GM18517 (cell line): ENCODE data around the gene FAM228A.
"Not testable (repeated sequence)": the region's sequence is repeated elsewhere in the genome, so short reads cannot be mapped to it uniquely, and the experiment has no call there.

Source experiments
- ATAC-seq: cut with Tn5 transposase; IDR thresholded peaks from one replicate; pipeline ENCODE4 v1.9.1; 2021; ENCODE audit warnings: mild to moderate bottlenecking, moderate library complexity; ENCODE audit not compliant: unreplicated experiment

FAM228A gene

DNA sequence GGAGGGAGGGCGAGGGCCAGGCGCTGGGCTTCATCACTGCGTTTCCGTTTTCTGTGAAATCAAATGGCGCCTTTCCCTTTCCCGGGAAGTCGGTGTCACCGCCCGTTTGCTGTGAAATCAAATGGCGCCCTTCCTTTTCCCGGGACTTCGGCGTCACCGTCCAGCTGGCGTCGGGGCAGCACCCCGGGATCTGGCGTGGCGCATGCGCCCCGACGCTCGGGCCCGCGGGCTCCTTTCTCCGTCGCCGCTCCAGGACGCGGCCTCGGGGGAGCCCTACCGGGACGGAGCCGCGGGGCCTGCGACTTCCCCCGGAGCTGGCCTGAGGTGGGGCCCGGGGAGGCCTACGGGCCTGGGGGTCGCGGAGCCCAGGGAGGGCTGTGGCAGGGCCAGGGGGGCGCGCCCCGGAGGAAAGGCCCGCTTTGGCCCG, at the start of gene FAM228A:
FAM228A (plus strand) TSS at position 203 of the 427 bp plus-strand sequence. CDS start 428 bp downstream, outside the sequence.
- no peak for ATAC-seq

DNA sequence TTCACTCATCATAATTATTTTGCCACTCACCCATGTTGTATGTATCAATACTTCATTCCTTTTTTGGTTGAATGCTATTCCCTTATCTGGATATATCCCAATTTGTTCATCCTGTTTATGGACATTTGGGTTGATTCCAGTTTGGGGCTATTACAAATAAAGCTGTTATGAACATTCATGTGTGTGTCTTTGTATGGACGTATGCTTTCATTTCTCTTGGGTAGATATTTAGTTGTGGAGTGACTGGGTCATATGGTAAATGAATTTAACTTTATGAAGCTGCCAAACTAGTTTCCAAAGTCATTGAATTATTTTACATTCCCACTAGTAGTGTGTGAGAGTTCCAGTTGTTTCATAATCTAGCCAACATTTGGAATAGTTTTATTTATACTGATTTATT, 48.9 kb upstream of the FAM228A start:
- ATAC-seq: no peak

DNA sequence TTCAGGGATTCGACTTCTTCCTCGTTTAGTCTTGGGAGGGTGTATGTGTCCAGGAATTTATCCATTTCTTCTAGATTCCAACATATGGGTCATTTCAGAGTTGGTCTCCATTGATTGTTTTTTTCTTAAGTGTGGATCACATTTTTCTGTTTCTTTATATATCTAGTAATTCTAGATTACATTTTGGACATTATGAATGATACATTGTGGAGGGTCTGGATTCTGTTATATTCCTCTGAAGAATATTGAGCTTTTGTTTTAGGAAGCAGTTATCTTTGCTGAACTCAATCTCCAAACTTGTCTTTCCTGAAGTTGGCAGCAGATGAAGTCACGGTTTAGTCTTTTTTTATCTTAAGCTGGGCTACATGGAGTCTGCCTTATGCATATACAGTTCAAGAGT, 42.3 kb upstream of the FAM228A start:
- ATAC-seq: no peak

DNA sequence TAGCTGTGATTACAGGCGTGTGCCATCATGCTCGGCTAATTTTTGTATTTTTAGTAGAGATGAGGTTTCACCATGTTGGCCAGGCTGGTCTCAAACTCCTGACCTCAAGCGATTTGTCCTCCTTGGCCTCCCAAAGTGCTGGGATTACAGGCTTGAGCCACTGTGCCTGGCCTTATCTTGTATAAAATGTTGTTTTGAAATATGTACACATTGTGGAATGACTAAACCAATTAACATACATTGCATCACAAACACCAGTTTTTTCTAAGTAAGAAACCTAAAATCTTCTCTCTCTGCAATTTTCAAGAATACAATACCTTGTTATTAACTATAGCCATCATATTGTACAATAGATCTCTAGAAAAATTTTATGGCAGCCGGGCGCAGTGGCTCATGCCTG, 34.5 kb upstream of the FAM228A start:
- not testable (repeated sequence) for ATAC-seq

DNA sequence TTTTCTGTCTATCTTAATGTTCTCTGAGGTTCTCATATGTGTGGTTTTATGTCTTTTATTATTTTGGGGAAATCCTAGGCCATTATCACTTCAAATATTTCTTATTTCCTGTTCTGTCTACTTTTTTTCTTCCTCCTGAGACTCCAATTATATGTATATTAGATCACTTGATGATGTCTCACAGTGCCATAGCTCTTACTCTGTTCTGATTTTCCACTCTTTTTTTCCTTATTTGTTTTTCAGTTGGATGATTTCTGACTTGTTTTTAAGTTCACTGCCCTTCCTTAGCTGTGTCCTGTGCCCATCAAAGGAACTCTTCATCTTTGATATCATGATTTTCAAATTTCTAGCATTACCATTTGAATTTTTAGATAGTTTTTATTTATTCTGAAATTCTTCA, 27.5 kb upstream of the FAM228A start:
- ATAC-seq: no peak

DNA sequence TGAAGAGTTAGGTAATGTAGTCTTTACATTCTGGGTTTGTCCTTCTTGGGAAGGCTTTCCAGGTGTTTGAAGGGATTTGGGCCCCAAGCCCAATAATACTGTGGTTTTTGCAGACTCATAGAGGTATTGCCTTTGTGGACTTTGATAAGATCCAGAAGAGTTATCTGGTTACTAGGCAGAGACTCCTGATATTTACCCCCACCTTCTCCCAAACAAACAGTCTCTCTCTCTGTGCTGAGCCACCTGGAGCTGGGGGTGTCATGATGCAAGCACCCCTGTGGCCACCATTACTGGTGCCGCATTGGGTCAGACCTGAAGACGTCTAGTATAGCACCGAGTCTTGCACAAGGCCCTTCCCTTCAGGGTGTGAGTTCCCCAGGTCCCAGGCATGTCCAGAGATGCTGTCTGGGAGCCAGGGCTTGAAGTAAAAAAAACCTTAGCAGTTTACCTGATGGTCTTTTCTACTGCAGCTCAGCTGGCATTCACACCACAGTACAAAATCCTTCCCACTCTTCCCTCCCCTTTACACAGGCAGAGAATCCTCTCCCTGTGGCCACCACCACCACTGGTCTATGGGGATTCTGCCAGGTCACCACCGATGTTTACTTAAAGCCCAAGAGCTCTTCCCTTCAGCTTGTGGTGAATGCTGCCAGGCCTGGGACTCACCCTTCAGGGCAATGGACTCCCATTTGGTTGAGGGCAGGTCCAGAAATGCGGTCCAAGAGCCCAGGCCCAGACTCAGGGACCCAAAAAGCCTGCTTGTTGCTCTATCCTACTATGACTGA, 22.2 kb upstream of the FAM228A start:
- ATAC-seq: no peak

DNA sequence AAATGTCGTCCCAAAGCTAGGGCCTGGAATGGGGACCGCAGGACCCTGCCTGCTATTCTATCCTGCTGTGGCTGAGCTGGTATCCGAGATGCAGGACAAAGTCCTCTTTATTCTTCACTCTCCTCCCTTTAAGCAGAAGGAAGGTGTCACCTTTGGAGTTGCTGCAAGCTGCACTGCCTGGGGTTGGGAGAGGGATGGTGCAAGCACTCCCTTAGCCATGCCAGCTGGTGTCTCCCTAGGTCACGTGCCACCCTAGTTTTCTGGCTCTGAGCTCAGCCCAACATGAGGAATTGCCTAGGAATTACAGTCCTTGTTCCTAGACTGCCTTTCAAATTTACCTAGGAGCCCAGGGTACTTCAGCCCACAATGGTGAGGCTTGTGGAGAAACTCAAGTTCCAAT, 21.4 kb upstream of the FAM228A start:
- ATAC-seq: no peak

DNA sequence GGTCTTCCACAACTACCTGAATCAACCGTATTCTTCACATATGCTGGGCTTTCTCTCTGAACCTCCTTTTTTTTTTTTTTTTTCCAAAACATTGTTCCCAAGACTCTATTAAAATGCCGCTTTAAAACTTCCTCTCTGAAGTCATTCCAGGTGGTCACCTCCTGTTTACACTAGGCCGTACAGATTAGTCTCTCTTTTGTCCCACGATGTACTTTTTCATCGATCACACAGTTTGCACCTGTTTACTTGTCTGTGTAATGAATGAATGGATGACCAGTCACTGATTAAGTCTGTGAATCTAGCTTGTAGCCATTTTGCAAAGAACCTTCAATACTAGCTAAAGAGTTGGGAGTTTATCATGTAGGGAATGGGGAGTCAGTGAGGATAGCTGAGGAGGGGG, 16.7 kb upstream of the FAM228A start:
- no peak for ATAC-seq

DNA sequence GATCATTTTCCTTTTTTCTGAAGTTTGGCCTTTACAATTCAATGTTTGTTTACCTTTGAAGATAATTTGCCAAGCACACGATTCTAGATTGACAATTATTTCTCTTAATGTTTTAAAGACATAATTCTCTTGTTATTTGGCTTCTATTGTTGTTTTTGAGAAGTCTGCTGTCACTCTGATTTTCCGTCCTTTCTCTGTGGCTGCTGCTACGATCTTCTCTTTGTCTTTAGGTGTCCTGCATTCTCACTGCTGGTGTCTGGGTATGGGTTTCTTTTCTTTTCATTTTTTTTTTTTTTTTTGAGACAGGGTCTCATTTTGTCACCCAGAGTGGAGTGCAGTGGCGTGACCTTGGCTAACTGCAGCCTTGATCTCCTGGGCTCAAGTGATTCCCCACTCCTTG, 15.1 kb upstream of the FAM228A start:
- no peak for ATAC-seq

DNA sequence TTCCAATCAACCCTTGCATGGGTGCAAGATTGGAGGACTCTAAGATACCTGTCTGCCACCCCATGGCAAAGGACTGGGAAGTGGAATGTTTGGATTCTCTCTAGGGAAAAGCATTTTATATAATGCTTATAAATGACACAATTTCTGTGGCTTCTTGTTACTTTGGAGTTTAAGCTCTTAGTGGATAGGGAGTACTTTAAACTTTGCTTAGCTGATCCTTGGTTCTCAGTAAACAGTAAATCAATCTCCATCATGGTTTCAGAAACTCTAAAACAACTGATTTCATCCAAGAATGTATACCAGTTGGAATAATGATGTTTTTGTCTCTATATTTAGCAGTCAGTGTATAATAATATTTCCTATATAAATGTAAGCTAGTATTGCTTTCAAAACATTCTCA, 14.1 kb upstream of the FAM228A start:
- ATAC-seq: no peak

DNA sequence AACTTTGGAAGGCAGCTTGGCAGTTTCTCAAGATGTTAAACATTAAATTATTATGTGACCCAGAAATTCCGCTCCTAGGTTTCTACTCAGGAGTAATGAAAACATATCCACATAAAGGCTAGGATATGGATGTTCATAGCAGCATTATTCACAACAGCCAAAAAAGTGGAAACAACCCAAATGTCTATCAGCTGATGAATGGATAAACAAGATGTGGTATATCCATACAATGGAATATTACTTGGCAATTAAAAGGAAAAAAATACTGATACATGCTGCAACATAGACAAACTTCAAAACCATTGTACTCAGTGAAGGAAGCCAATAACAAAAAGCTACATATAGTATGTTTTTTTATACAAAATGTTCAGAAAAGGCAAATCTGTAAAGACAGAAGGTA, 12.4 kb upstream of the FAM228A start:
- no peak for ATAC-seq

DNA sequence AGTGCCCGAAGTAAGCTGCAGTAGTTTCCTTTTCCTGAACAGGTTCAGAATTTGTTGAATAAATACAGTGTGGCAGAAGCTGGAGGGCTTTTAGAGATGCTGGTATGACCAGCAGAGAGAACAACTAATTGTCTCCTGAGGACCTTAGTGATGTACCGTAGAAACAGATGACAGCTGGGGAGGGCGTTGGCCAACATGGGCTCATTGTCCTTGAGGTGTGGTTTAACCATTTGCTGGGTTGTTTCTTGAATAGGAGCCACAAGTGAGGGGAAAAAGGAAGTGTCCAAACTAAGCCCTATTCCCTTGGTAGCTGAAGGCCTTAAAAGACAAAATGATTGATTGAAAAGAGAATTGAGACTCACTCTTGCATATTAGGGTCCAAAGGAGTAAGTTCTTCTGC, 11.7 kb upstream of the FAM228A start:
- no peak for ATAC-seq

DNA sequence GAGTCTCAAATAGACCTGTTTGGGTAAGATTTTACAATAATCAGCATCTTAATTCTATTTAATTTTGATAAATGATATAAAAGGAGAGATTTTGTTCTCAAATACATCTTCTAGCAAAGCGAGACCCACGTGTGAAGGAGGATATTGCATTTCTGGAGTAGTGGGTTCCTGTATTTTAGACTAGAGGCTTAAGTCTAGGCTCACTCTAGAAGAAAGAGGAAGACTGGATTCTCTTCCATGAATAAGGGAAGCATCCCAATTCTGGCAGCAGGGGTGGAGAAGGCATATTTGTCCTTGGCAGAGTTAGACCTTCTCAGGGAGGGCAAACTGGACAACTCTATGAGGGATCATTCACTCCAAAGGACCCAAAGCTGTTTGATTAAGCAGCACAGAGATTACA, 11.3 kb upstream of the FAM228A start:
- no peak for ATAC-seq

DNA sequence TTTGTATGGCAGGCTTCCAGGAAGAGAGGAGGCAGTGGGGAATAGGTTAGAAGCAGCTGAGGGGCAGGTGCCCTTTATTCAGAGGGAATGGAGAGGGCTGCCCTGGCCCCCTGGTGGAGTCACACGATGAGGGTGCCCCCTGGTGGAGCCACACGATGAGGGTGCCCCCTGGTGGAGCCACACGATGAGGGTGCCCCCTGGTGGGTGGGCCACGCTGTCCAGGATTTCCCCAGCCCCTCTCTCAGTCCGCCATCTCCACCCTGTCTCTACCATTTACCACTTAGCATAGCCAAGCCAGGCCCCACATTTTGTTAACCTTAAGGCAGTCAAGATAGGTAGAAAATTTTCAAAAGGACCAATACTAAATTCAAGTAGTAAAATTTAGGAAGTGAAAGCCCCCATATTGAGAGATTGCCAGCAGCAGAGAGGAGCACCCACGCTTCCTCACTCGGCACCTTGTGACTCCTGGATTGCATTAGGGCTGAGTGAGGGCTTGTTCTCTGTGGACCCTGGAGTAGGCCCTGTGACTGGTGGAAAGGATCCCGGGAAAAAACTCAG, 10.4 kb upstream of the FAM228A start:
- peak; percentile 53 for ATAC-seq

DNA sequence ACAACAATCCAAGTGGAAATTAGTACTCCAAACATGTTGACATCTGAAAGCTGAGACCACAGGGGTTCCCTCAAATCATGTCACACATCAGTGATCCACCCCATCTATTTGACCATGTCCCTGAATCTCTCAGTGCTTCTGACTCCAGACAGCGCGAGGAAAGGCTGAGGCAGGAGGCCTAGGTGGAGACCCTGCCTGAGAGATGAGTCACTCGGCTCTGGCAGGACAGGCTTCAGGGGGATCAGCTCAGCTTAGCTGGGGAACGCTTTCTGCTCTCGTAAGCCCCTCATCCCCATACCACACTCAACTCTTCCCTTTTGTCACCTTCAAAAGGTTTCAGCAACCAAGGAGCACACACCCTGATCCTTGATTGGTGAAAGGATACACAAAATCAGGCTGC, 5.8 kb upstream of the FAM228A start:
- no peak for ATAC-seq

DNA sequence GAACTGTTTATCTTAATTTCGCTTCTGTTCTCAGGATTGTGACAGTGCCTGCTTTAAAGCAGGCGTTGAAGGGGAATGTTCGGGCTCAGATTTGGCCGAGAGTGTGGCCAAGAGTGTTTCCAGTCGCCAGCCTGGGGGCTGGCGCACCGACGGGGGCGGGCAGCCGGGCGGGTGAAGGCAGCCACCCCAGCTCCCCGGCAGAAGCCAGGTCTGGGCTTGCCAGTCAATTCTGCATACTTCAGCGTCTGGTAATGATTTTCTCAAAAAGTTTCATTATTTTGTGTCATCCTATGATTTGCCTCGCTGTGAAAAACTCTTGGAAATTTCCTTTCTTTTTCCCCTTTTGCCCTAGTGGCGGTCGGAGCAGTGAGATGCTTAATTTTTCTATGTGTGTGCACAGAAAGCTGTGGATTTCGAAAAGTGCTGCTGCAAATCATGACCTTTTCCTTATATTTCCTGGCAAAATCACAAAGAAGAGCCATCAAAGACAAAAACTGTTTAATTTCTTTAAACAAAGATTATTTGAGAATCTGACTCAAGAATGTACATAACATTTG, 856 bp downstream of the FAM228A start:
- ATAC-seq: no peak

DNA sequence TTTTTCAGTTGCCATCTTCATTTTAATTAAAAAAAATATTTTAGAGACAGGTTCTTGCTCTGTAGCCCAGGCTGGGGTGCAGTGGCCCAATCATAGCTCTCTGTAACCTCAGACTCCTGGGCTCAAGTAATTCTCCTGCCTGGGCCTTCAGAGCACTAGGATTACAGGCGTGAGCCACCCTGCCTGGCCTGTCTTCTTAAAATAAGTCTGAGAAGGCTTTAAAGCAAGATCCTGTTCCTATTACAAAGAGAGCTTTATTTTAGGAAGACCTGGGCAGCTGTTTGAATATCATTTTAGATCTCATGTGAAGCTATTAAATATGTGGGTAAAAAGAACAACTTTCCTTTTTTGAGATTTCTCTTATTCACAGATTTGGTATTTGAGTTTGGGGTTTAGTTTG, 1.5 kb downstream of the FAM228A start:
- ATAC-seq: no peak

DNA sequence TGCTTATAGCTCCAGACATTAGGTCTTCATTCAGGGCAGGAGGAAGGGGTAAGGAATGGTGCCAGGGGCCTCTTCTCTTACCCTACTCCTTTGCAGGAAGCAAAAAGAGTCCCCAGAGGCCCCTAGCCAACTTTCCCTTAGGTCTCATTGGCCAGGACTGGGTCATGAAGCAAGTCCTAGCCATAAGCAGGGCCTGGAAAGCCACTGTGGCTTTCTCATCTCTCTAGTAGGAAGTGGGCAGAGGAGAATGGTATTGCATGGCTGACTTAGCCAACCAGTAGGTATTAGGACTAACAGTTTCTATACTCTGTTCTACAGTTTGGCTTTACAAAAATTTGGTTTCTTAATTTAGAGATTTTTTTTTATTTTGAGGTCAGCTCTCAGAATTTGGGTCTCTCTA, 4.8 kb downstream of the FAM228A start:
- ATAC-seq: no peak

DNA sequence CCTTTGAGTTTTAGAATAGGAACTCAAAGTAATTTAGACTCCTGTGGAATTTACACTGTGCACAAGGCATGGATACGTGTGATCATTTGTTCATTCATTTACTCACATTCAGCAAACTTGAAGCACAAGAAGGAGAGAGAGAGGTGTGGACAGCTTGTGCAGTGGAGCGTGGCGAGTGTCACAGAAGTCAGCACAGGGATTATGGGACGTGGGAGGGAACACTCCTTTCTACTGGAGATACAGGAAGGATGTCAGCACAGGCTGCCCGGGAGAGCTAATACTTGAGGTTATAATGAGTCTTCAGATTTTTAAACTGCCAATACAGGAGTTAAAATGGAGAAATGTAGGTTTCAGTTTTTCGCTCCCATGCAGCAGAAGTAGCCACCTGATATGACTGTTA, 7.0 kb downstream of the FAM228A start:
- ATAC-seq: no peak

DNA sequence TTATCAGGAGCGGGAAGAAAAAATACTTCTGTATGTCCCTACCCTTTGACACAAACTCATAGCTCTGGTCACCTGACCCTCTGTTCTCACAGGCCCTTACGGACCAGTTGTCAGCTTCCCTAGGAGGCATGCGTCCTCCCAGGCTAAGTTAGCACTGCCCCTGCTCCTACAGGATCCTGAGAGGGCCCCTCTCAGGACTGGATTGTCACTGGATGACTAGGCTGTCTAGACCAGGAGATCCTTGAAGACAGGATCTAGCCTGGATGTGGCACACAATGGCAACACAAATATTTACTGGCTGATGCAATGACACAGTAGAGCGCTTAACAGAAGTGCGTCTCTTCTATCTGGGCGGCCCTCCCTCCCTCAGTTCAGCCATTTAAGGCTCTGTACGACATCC, 7.7 kb downstream of the FAM228A start:
- no peak for ATAC-seq

DNA sequence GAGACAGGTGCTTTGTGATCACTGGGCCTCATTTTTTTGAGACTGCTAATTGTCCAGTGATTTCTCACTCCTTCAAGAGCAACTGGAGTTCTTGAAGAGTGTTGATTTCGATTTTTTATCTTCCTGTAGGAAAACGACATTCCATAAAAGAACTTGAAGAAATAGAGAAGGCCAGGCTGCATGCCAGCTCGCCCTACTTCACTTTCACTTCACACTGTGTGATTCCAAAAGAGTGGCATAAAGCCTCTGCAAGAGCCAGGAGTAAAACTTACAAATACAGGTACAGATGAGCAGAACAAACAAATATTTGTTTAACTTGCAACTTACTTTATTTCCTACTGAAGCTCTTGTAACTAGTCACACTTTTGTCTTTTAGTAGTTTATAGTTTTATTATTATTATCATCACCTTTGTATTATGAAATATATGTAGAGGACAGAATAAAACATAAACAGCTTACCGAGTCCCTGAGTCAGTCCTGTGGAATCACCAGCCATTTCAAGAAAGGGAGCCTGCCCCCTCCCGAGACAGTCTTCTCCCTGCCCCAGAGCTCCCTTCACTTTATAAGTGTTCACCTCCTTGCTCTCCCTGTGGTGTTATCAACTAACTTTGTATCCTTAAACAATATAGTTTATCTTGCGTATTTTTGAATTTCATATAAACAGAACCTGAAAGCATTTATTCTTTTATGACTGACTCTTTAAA, 8.7 kb downstream of the FAM228A start:
- no peak for ATAC-seq

DNA sequence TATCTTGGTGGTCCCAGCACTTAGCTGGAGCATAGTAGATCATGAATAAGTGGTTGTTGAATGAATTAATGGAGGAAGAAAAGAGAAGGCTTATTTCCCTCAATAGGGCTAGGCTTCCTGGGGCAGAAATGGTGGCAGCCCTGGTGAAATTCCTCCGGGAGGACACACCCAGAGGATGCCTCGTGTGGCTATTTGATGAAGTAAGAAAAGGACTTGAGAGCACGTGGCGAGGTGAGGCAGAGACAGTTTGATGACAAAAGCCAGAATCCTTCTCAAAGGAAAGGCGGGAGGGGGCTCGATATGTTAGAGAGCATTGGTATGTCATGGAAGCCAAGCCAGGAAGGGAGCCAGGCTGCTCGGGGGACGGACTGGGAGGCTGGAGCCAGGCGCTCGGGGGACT, 14.7 kb downstream of the FAM228A start:
- no peak for ATAC-seq
